ENCODE data around the gene OAS2.

OAS2 gene

GRCh38 chr12:113007166-113007565, 28.8 kb downstream of the OAS2 start:
- TF ChIP-seq, protein P1, sequence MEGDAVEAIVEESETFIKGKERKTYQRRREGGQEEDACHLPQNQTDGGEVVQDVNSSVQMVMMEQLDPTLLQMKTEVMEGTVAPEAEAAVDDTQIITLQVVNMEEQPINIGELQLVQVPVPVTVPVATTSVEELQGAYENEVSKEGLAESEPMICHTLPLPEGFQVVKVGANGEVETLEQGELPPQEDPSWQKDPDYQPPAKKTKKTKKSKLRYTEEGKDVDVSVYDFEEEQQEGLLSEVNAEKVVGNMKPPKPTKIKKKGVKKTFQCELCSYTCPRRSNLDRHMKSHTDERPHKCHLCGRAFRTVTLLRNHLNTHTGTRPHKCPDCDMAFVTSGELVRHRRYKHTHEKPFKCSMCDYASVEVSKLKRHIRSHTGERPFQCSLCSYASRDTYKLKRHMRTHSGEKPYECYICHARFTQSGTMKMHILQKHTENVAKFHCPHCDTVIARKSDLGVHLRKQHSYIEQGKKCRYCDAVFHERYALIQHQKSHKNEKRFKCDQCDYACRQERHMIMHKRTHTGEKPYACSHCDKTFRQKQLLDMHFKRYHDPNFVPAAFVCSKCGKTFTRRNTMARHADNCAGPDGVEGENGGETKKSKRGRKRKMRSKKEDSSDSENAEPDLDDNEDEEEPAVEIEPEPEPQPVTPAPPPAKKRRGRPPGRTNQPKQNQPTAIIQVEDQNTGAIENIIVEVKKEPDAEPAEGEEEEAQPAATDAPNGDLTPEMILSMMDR (conservative IDR thresholded peaks at IDR 0.05; ENCODE audit: low read depth, low read length): no peak
- H3K4me3 ChIP-seq (ENCODE audit: low read length): no peak overlapping the region
- peak; percentile 74 for DNase-seq (ENCODE audit: low read depth)

DNA sequence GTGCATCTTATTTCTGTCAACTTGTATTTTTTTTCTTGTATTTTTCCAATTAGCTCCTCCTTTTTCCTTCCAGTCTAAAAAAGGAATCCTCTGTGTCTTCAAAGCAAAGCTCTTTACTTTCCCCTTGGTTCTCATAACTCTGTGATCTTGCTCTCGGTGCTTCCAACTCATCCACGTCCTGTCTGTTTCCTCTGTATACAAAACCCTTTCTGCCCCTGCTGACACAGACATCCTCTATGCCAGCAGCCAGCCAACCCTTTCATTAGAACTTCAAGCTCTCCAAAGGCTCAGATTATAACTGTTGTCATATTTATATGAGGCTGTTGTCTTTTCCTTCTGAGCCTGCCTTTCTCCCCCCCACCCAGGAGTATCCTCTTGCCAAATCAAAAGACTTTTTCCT, 32.4 kb downstream of the OAS2 start:
- TF ChIP-seq, protein P1 (conservative IDR thresholded peaks at IDR 0.05; ENCODE audit: low read depth, low read length): no peak
- H3K4me3 ChIP-seq (ENCODE audit: low read length): no peak overlapping the region
- DNase-seq (ENCODE audit: low read depth): no peak

GRCh38 chr12:113014565-113014964, 36.2 kb downstream of the OAS2 start:
- TF ChIP-seq, protein P1 (conservative IDR thresholded peaks at IDR 0.05; ENCODE audit: low read depth, low read length): no peak
- no peak for DNase-seq (ENCODE audit: low read depth)
- no peak overlapping the region for H3K4me3 ChIP-seq (ENCODE audit: low read length)

DNA sequence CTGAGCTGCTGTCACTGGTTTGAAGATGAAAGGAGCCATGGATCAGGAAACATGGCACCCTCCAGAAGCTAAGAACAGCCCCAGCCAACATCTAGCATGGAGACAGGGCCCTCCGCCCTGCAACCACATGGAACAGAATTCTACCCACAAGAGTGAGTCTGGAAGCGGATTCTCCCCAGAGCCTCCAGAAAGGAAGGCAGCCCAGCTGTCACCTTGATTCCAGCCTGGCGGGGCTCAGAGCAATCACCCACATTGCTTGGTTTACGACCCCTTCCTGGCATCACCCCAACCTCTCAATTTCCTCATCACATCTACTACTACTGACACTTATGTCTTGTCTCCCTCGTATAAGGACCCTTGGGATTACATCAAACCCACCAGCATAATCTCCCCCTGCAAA, 38.5 kb downstream of the OAS2 start:
- DNase-seq (ENCODE audit: low read depth): no peak
- TF ChIP-seq, protein P1 (conservative IDR thresholded peaks at IDR 0.05; ENCODE audit: low read depth, low read length): no peak
- H3K4me3 ChIP-seq (ENCODE audit: low read length): no peak overlapping the region

DNA sequence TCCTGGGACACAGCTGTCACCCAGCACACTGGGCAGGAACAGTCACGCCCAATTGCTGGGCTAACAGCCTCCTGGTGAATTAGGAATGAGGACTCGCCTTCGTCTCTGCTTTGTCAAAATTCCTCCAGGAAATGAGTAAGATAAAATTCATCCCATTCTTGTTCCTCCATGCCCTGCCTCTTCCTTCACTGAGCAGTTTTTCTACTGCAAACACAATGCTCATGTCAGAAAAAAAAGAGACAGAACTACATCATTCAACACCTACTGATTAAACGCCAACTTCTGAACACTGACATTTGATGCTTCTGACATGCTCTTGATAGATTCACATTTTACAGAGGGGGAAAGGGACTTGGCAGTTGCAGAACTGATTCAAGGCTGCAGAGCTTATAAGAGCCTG, 40.7 kb downstream of the OAS2 start:
- H3K4me3 ChIP-seq (ENCODE audit: low read length): no peak overlapping the region
- no peak for DNase-seq (ENCODE audit: low read depth)
- TF ChIP-seq, protein P1 (conservative IDR thresholded peaks at IDR 0.05; ENCODE audit: low read depth, low read length): no peak

DNA sequence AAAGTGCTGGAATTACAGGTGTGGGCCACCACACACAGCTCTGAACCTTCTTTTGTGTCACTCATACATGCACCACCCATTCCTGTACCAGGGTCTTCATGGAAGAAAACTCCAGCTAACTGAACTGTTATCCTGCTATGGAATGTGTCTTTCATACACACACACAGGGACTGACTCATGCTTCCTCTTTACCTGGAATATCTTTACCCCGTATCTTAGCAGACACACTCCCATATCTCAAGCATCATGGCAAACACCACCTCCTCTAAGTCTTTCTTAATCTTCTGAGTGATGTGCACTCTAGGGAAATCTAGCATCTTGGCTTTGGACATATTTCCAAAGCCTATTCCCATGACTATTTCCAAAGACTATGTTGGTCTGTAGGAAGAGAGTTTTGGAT, 43.2 kb downstream of the OAS2 start:
- TF ChIP-seq, protein P1 (conservative IDR thresholded peaks at IDR 0.05; ENCODE audit: low read depth, low read length): no peak
- DNase-seq (ENCODE audit: low read depth): no peak

GRCh38 chr12:113022563-113023297, 44.4 kb downstream of the OAS2 start:
- H3K4me3 ChIP-seq (ENCODE audit: low read length): no peak overlapping the region
- DNase-seq (ENCODE audit: low read depth): no peak
- TF ChIP-seq, protein P1 (conservative IDR thresholded peaks at IDR 0.05; ENCODE audit: low read depth, low read length): no peak

More for the DNA sequence above, 43.2 kb downstream of the OAS2 start:
- H3K4me3 ChIP-seq (ENCODE audit: low read length): no peak overlapping the region
